NCI-H1105 treated with DMSO at 0.1 percent for 48 hours (cell line): ENCODE data around the gene AKAP3.
A peak's percentile ranks its signal among the peaks of the same experiment; 100 is the strongest.

Source experiments
- DNase-seq: peaks from one replicate; lab custom pipeline; 2025; lab: John Stamatoyannopoulos, UW

Gene AKAP3

GRCh38 chr12:4595881-4596280 is 53.0 kb downstream of the AKAP3 start:
- no peak for DNase-seq

- peak; percentile 24 for DNase-seq
Measured at GRCh38 chr12:4591180-4591687, 57.6 kb downstream of the AKAP3 start.

GRCh38 chr12:4589941-4590340 is 58.9 kb downstream of the AKAP3 start:
- no peak for DNase-seq

GRCh38 chr12:4588916-4589315 is 59.9 kb downstream of the AKAP3 start:
- DNase-seq: no peak

GRCh38 chr12:4587108-4587507 is 61.7 kb downstream of the AKAP3 start:
- no peak for DNase-seq

GRCh38 chr12:4586500-4586899 is 62.4 kb downstream of the AKAP3 start:
- no peak for DNase-seq

GRCh38 chr12:4584896-4585295 is 64.0 kb downstream of the AKAP3 start:
- DNase-seq: no peak

- peak; percentile 9 for DNase-seq
Measured at GRCh38 chr12:4584281-4584680, 64.6 kb downstream of the AKAP3 start.

GRCh38 chr12:4580281-4580688 is 68.6 kb downstream of the AKAP3 start:
- no peak for DNase-seq

- no peak for DNase-seq
Measured at GRCh38 chr12:4579305-4580102, 69.3 kb downstream of the AKAP3 start.

- no peak for DNase-seq
Measured at GRCh38 chr12:4572680-4573079, 76.2 kb downstream of the AKAP3 start.

GRCh38 chr12:4569261-4569660 is 79.6 kb downstream of the AKAP3 start:
- no peak for DNase-seq

GRCh38 chr12:4567073-4567881 is 81.6 kb downstream of the AKAP3 start:
- no peak for DNase-seq

GRCh38 chr12:4566474-4566873 is 82.4 kb downstream of the AKAP3 start:
- DNase-seq: no peak
